ENCODE measurements around the gene STK32C.

DNA sequence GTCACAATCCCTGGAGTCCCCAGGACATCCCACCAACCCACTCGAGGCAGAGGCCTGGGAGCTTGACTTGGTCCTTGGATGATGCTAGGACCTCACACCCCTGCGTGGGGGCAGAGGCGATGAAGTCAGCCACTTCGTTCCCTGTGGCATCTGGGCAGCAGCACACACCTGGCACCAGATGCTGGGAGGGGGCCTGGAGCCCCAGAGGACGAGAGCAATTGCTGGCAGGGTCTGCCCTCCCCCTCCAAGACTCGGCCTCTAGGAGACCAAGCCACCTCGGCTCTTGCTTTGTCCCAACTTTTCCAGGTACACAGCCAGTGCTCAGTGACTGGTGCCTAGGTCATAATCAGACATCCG lies 81.9 kb downstream of the STK32C start:
- TF ChIP-seq, protein P1, sequence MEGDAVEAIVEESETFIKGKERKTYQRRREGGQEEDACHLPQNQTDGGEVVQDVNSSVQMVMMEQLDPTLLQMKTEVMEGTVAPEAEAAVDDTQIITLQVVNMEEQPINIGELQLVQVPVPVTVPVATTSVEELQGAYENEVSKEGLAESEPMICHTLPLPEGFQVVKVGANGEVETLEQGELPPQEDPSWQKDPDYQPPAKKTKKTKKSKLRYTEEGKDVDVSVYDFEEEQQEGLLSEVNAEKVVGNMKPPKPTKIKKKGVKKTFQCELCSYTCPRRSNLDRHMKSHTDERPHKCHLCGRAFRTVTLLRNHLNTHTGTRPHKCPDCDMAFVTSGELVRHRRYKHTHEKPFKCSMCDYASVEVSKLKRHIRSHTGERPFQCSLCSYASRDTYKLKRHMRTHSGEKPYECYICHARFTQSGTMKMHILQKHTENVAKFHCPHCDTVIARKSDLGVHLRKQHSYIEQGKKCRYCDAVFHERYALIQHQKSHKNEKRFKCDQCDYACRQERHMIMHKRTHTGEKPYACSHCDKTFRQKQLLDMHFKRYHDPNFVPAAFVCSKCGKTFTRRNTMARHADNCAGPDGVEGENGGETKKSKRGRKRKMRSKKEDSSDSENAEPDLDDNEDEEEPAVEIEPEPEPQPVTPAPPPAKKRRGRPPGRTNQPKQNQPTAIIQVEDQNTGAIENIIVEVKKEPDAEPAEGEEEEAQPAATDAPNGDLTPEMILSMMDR (IDR thresholded peaks at IDR 0.05): no peak
- TF ChIP-seq POLR2A (IDR thresholded peaks at IDR 0.05) (no peak), POLR2AphosphoS5 (IDR thresholded peaks at IDR 0.05) (no peak)

Measured in prostate gland (tissue), 2 donors.